Endothelial cell (in vitro differentiated cells): ENCODE data around the gene PLIN1. TPM values are rescaled to one million over a fixed set of nuclear protein-coding genes. Genes with fewer than 3 reads are reported as not detected.

Source experiments
- DNase-seq: peaks from one replicate; pipeline ENCODE4 v3.0.0; 2021; ENCODE audit warnings: low spot score
- H3K27ac Mint-ChIP-seq: one replicate; pipeline ENCODE4 v1.8.0; 2021; ENCODE audit warnings: mixed read lengths, inconsistent platforms; ENCODE audit not compliant: unreplicated experiment
- H3K27me3 Mint-ChIP-seq: one replicate; pipeline ENCODE4 v1.8.0; 2021; ENCODE audit warnings: mild to moderate bottlenecking, moderate library complexity, mixed read lengths, inconsistent platforms; ENCODE audit not compliant: unreplicated experiment
- H3K36me3 Mint-ChIP-seq: one replicate; pipeline ENCODE4 v1.8.0; 2021; ENCODE audit warnings: mild to moderate bottlenecking, low read depth, mixed read lengths, inconsistent platforms; ENCODE audit not compliant: unreplicated experiment
- H3K4me1 Mint-ChIP-seq: one replicate; pipeline ENCODE4 v1.8.0; 2021; ENCODE audit warnings: mild to moderate bottlenecking, mixed read lengths, inconsistent platforms; ENCODE audit not compliant: unreplicated experiment
- H3K4me3 Mint-ChIP-seq: one replicate; pipeline ENCODE4 v1.8.0; 2021; ENCODE audit warnings: mild to moderate bottlenecking, mixed read lengths, inconsistent platforms; ENCODE audit not compliant: unreplicated experiment
- H3K9me3 Mint-ChIP-seq: one replicate; pipeline ENCODE4 v1.8.0; 2021; ENCODE audit warnings: mixed read lengths, inconsistent platforms; ENCODE audit not compliant: unreplicated experiment
- CTCF ChIP-seq: fragments of 200-600 bp; sonication (generic); IDR thresholded peaks from one replicate; pipeline ENCODE4 v1.5.0; 2021; ENCODE audit warnings: antibody characterized with exemption; ENCODE audit not compliant: unreplicated experiment
- total RNA-seq: library from RNA; stranded (reverse); fragmentation: NEBNext Ultra II Directional; extraction: Animal tissue kit (Norgen Biotek cat#: 25700); gene quantifications from one replicate; pipeline ENCODE4 v1.2.1, GENCODE V29; 2021; ENCODE audit not compliant: unreplicated experiment

PLIN1 gene
- total RNA-seq, 1 donor from 2014 or later: 0.64 TPM

- peaks cover 3% of the 10 kb centered on the region for H3K4me1 Mint-ChIP-seq
- H3K27me3 Mint-ChIP-seq: peaks cover 8% of the 10 kb centered on the region
- H3K27ac Mint-ChIP-seq: no peak overlapping the region
- H3K36me3 Mint-ChIP-seq: peaks cover 11% of the 10 kb centered on the region
- TF ChIP-seq CTCF: no peak
- no peak for DNase-seq
- H3K4me3 Mint-ChIP-seq: no peak overlapping the region
- H3K9me3 Mint-ChIP-seq: no peaks in the 10 kb centered on the region
Observed at GRCh38 chr15:89645680-89646079, 33.5 kb downstream of the PLIN1 start.

- H3K36me3 Mint-ChIP-seq: peaks cover 10% of the 10 kb centered on the region
- no peak for TF ChIP-seq CTCF
- no peak overlapping the region for H3K27ac Mint-ChIP-seq
- no peak for DNase-seq
- no peaks in the 10 kb centered on the region for H3K9me3 Mint-ChIP-seq
- peaks cover 3% of the 10 kb centered on the region for H3K27me3 Mint-ChIP-seq
- no peak overlapping the region for H3K4me3 Mint-ChIP-seq
- peaks cover 3% of the 10 kb centered on the region for H3K4me1 Mint-ChIP-seq
Observed at GRCh38 chr15:89642106-89642505, 37.1 kb downstream of the PLIN1 start.

DNA sequence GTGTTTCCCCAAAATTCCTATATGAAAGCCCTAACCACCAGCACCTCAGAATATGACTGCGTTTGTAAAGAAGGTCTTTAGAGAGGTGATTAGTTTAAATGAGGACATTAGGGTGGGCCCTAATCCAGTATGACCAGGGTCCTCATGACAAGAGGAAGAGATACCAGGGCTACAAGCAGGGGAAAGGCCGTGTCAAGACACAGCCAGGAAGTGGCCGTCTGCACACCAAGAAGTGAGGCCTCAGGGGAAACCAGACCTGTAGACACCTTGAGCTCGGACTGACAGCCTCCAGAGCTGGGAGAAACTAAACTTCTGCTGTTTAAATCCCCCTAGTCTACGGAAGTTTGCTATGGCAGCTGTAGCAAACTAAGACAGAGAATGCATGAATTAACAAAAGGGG lies 38.1 kb downstream of the PLIN1 start:
- Mint-ChIP-seq H3K4me3 (no peak overlapping the region), H3K36me3 (peaks cover 7% of the 10 kb centered on the region), H3K4me1 (peaks cover 3% of the 10 kb centered on the region), H3K27ac (no peak overlapping the region), H3K27me3 (peaks cover 2% of the 10 kb centered on the region), H3K9me3 (no peaks in the 10 kb centered on the region)
- TF ChIP-seq CTCF: no peak
- DNase-seq: no peak

DNA sequence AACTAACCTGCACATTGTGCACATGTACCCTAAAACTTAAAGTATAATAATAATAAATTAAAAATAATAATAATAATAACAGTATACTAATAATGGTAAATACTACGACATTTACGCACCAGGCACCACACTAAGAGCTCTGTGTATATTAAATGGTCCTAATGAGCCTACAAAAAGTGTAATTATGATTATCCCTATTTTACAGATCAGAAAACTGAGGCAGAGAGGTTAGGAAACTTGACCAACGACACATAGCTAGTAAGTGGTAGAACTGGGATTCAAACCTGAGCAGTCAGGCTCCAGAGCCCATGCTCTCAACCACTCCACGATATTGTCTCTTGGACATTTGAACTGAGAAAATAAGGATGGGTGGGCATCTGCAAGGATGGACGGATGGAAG lies 38.9 kb downstream of the PLIN1 start:
- TF ChIP-seq CTCF: no peak
- peaks cover 2% of the 10 kb centered on the region for H3K9me3 Mint-ChIP-seq
- H3K36me3 Mint-ChIP-seq: peaks cover 11% of the 10 kb centered on the region
- no peak for DNase-seq
- H3K4me1 Mint-ChIP-seq: peaks cover 3% of the 10 kb centered on the region
- no peak overlapping the region for H3K27ac Mint-ChIP-seq
- H3K4me3 Mint-ChIP-seq: no peak overlapping the region
- H3K27me3 Mint-ChIP-seq: no peaks in the 10 kb centered on the region

- Mint-ChIP-seq H3K4me3 (peak overlapping the region; percentile 67), H3K9me3 (peaks cover 3% of the 10 kb centered on the region), H3K4me1 (no peaks in the 10 kb centered on the region), H3K27ac (no peak overlapping the region), H3K36me3 (peaks cover 46% of the 10 kb centered on the region), H3K27me3 (peaks cover 3% of the 10 kb centered on the region)
- no peak for DNase-seq
- TF ChIP-seq CTCF: no peak
Observed at GRCh38 chr15:89633585-89633984, 45.6 kb downstream of the PLIN1 start.
